ENCODE results near the gene TMEM259.
A peak's percentile ranks its signal among the peaks of the same experiment; 100 is the strongest.

The TMEM259 gene

GRCh38 chr19:1055028-1055425, 34.1 kb upstream of the TMEM259 start:
- DNase-seq = no peak

- DNase-seq = no peak
Observed at GRCh38 chr19:1054102-1055027, 33.4 kb upstream of the TMEM259 start.

- DNase-seq = no peak
Observed at GRCh38 chr19:1053176-1054101, 32.5 kb upstream of the TMEM259 start.

- no peak for DNase-seq
Observed at GRCh38 chr19:1052349-1052975, 31.5 kb upstream of the TMEM259 start.

GRCh38 chr19:1051791-1052190, 30.9 kb upstream of the TMEM259 start:
- no peak for DNase-seq

- no peak for DNase-seq
Observed at GRCh38 chr19:1050989-1051788, 30.3 kb upstream of the TMEM259 start.

- no peak for DNase-seq
Observed at GRCh38 chr19:1049800-1050199, 28.9 kb upstream of the TMEM259 start.

GRCh38 chr19:1049106-1049505, 28.2 kb upstream of the TMEM259 start:
- no peak for DNase-seq

GRCh38 chr19:1047696-1048147, 26.8 kb upstream of the TMEM259 start:
- DNase-seq = no peak

- DNase-seq = no peak
Observed at GRCh38 chr19:1046836-1047695, 26.1 kb upstream of the TMEM259 start.

- DNase-seq = no peak
Observed at GRCh38 chr19:1046117-1046626, 25.2 kb upstream of the TMEM259 start.

- DNase-seq = peak; percentile 70
Observed at GRCh38 chr19:1045247-1045603, 24.3 kb upstream of the TMEM259 start.

GRCh38 chr19:1042689-1043511, 22.0 kb upstream of the TMEM259 start:
- peak; percentile 63 for DNase-seq

- DNase-seq = peak; percentile 38
Observed at GRCh38 chr19:1041835-1042685, 21.1 kb upstream of the TMEM259 start.

GRCh38 chr19:1041272-1041834, 20.4 kb upstream of the TMEM259 start:
- DNase-seq = no peak

GRCh38 chr19:1040476-1041271, 19.8 kb upstream of the TMEM259 start:
- DNase-seq = peak; percentile 98

- DNase-seq = peak; percentile 97
Observed at GRCh38 chr19:1039646-1040475, 18.9 kb upstream of the TMEM259 start, which contains the start of gene ABCA7. ABCA7 (plus strand) TSS chr19:1040107; CDS start chr19:1041362, 1,255 bp downstream.
